ENCODE data around the gene PADI3.
"Not testable (repeated sequence)": the region's sequence is repeated elsewhere in the genome, so short reads cannot be mapped to it uniquely, and the experiment has no call there.

The PADI3 gene

DNA sequence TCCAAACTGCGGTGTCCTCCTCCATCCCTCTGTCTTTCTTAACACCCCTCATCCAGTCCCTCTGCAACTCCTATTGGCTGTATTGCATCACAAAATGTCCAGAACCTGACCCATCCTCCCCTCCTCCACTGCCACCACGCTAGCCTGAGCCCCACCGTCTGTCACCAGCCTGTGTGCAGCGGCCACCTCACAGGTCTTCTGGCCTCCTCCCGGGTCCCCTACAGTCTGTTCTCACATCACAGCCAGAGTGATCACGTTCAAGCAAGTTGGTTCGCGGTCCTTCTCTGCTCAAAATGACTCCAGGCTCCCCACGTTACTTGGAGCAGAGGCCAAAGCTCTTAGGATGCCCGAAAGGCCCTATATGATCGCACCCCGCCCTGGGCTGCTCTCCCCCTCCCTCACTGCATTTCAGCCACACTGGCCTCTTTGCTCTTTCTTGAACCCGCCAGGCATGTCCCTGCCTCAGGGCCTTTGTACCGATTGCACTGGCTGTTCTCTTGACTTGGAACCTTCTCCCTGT, 56.7 kb downstream of the PADI3 start:
- DNase-seq, result no peak

DNA sequence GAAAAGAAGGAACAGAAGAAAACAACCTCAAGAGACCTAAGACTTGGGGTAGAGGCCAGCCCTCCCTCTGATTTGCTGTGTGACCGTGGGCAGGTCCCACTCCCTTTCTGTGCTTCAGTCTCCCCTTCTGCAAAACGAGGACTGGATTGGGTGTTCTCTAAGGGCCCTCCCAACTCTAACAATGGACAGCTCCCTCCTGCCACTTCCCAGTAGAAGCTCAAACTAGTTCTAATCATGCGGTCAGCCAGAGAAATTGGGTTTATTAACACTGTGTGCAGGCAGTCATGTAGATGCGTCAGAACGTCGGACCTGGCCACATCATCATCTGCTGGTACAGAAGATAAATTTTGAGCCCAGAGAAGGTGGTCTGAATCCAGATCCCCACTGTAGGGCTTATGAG, 57.5 kb downstream of the PADI3 start:
- no peak for DNase-seq

DNA sequence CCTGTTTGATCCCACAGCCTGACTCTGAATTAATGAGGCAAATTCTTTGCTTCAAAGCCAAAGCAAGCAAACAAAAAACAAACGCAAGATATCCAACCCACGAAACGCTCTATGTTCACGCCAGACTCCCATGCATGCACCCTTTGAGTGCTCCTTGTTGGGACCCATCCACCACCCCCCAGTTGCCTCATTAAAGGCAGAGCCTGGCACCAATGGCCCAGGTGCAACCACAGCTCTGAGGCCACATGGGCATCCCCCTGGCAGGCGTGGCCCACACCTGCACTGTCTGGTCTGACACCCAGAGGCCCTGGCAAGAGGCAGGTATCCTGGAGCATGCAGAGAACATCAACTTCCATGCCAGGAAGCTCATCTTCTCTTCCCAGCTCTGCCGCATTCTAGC, 58.0 kb downstream of the PADI3 start:
- DNase-seq, result no peak

DNA sequence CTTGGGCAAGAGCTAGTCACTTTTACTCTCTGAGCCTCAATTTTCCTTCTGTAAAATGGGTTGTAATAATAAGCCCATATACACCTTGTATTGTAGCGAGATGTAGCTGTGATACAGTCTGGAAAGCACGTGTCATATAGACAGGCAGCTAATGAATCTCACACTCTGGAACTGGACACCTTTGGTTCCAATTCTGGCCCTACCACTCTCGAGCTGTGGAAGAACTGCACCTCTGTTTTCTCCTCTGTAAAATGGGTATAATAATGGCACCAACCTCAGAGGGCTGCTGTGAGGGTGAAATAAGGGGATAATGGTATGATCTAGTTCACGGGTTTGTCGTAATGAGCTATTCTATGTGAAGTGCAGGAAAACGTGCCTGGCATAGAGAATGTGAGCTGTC, 58.4 kb downstream of the PADI3 start:
- no peak for DNase-seq

GRCh38 chr1:17307946-17308345, 59.0 kb downstream of the PADI3 start, which contains the start of gene PADI4:
Gene PADI4 (plus strand): TSS chr1:17308197. CDS start chr1:17308223, 26 bp downstream.
- no peak for DNase-seq

GRCh38 chr1:17308593-17308992, 59.7 kb downstream of the PADI3 start:
- no peak for DNase-seq

- DNase-seq, result no peak
Measured at GRCh38 chr1:17309426-17310067, 60.6 kb downstream of the PADI3 start.

DNA sequence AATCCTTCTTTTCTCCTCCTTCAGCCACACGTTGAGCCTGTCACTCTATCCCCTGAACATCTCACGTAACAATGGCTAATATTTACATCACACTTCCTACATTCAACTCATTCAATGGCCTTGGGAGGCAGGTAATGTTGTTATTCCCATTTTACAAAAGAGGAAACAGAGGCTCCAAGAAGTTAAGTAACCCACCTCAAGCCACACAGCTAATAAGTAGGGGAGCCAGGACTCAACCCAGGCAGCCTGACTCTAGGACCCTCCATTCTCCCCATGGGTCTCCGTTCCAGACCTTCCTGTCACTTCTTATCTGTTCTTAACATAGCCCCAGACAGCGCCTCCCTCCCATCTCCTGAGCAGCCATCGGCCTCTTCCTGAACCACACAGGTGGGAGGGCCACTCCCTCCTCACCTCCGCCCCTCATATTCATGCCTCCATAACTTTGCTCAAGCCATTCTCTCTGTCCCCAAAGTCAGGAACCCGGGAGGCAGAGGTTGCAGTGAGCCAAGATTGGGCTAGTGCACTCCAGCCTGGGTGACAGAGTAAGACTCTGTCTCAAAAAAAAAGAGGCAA, 61.3 kb downstream of the PADI3 start:
- no peak for DNase-seq

DNA sequence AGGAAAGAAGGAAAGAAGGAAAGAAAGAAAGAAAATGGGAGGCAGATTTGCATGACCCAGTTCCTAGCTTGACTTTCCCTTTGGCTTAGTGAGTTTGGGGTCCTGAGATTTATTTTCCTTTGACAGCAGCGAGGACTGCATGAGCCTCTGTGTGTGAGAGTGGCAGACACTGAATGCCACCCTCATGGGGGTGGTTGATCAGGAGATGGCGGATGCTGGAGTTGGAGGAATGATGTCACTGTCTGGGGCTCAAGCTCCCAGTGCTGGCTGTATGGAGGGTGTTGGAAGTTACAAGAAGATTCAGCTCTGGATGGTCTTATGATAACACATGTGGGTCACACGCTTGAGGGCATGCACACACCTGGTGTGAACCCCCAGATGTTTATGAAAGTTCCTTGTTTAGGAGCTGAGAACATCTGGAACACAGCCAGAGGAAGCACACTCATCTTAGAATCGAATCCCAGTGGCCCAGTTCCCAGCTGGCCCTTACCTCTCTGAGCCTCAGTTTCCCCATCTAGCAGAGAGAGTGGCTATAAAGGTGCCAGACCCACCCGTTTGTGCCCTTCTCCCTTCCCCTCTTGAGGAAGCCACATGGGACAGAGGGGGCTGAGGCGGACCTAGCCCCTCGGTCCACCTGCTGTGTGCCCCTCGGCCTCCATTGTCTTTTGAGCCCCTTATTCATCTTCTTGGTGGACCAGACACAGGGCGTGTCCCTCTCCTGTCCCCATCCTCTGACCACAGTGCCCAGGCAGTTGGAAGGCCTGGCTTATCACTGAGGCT, 64.8 kb downstream of the PADI3 start:
- DNase-seq, result no peak

- DNase-seq, result no peak
Measured at GRCh38 chr1:17314491-17314971, 65.6 kb downstream of the PADI3 start.

DNA sequence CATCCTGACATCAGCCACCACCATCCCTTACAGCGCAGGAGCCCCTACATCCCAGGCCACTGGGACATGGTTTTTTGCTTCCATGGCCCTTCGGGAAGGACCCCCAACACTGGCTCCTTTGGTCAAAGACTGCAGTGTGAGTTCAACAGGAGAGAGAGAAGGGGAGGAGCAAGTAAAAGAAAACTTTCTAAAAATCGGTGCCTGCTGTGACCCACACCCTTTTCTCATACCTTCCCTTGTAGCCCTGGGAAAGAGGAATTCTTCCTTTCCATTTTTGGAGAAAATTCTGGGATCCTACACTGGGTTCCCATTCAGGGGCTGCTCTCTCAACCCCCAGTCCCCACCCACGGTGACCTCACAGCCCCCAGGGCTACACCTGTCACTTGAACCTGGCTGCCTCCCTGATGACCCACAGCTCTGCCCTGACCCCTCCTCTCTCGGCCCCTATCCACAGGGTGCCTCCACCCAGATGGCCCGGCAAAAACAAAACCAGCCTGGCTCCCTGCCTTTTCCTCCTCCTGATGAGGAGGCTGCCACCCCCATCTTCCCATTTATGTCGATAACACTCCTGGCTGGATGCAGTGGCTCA, 66.7 kb downstream of the PADI3 start:
- DNase-seq, result no peak

GRCh38 chr1:17316704-17317103, 67.8 kb downstream of the PADI3 start:
- no peak for DNase-seq

GRCh38 chr1:17318262-17318661, 69.4 kb downstream of the PADI3 start:
- no peak for DNase-seq

- DNase-seq, result no peak
Measured at GRCh38 chr1:17319561-17320350, 70.9 kb downstream of the PADI3 start.

GRCh38 chr1:17321857-17322390, 73.0 kb downstream of the PADI3 start:
- DNase-seq, result not testable (repeated sequence)

- DNase-seq, result no peak
Measured at GRCh38 chr1:17328855-17329254, 80.0 kb downstream of the PADI3 start.

- DNase-seq, result no peak
Measured at GRCh38 chr1:17329610-17330009, 80.7 kb downstream of the PADI3 start.

GRCh38 chr1:17330856-17331255, 82.0 kb downstream of the PADI3 start:
- no peak for DNase-seq

- no peak for DNase-seq
Measured at GRCh38 chr1:17333081-17333480, 84.2 kb downstream of the PADI3 start.
